ENCODE data around the gene ZNF672. TPM values are rescaled to one million over a fixed set of nuclear protein-coding genes. Genes with fewer than 3 reads are reported as not detected.
A peak's percentile ranks its signal among the peaks of the same experiment; 100 is the strongest.

ZNF672 gene
- polyA plus RNA-seq, 1 donor (not counting 4 experiments of a cell fraction or from before 2014, with no cell fraction given): 12.6 TPM

DNA sequence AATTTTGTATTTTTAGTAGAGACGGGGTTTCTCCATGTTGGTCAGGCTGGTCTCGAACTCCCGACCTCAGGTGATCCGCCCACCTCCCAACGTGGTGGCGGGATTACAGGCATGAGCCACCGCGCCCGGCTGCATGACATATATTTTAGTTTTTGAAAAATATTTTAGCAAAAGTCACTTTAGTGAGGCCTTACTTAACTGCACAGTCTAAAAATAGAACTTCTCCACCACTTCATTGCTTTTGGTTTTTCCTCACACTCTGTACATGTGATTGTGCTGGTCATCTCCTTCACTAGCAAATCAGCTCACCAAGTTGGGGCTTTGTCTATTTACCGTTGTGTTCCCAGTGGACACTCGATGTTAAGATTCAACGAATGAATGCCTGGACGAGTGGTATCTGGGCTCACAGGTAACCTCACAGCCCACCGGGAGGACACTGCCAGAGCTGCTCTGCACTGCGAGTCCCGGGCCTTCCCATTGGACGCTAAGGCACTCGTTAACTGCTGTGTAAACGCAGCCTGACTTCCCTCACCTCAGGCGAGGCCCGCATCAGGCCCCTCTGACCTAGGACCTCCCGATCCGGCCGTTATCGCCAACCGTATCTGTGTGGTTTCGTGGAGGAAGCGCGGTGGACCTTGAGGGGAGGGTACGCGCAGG is 34.9 kb downstream of the ZNF672 start:
- DNase-seq (ENCODE audit: low read depth, low spot score): no peak
- no peak for TF ChIP-seq CTCF (optimal IDR thresholded peaks at IDR 0.05 in 1 of 3, IDR thresholded peaks at IDR 0.05 in 1 of 3, conservative IDR thresholded peaks at IDR 0.05 in 1 of 3; ENCODE audit: extremely low read depth in 1 of 3, insufficient read depth in 2 of 3, low read length in 3 of 3)
- TF ChIP-seq EZH2 (IDR thresholded peaks at IDR 0.05; ENCODE audit: low read length): no peak
- Histone ChIP-seq H4K20me1 (ENCODE audit: control insufficient read depth, extremely low read depth, insufficient read depth, low read length) (no peaks in the 10 kb centered on the region), H3K9ac (ENCODE audit: control insufficient read depth, extremely low read depth, insufficient read depth, low read length) (peak overlapping the region; percentile 87), H3K36me3 (ENCODE audit: control insufficient read depth in 2 of 2, extremely low read depth in 1 of 2, insufficient read depth in 2 of 2, low read length in 2 of 2) (no peaks in the 10 kb centered on the region), H3K27ac (ENCODE audit: control insufficient read depth, insufficient read depth, low read length) (peak overlapping the region; percentile 88), H3K27me3 (ENCODE audit: control insufficient read depth, extremely low read depth, insufficient read depth, low read length) (no peaks in the 10 kb centered on the region), H3K9me3 (ENCODE audit: control insufficient read depth, low read depth, low read length) (no peaks in the 10 kb centered on the region), H3K9me1 (ENCODE audit: control insufficient read depth, extremely low read depth, insufficient read depth, low read length) (no peaks in the 10 kb centered on the region), H3K4me2 (ENCODE audit: control insufficient read depth, extremely low read depth, insufficient read depth, low read depth, low read length) (peak overlapping the region; percentile 88), H3K4me3 (ENCODE audit: control insufficient read depth in 2 of 3, extremely low read depth in 1 of 3, insufficient read depth in 2 of 3, low read depth in 1 of 3, low read length in 3 of 3) (peak overlapping the region; percentile 55 to 95 (median 67)), H2AFZ (ENCODE audit: control insufficient read depth, low read length) (peak overlapping the region; percentile 100), H3K4me1 (ENCODE audit: control insufficient read depth, extremely low read depth, insufficient read depth, low read length) (peaks cover 4% of the 10 kb centered on the region), H3K79me2 (ENCODE audit: control insufficient read depth, insufficient read depth, low read length) (no peaks in the 10 kb centered on the region)
- FAIRE-seq: no peak
- dilution Hi-C loops (cut with MboI; ENCODE audit: extremely low pct_ligation_motif_present, low sequenced_read_pairs): no loop called here

- no peak for TF ChIP-seq EZH2 (IDR thresholded peaks at IDR 0.05; ENCODE audit: low read length)
- TF ChIP-seq CTCF (optimal IDR thresholded peaks at IDR 0.05 in 1 of 3, IDR thresholded peaks at IDR 0.05 in 1 of 3, conservative IDR thresholded peaks at IDR 0.05 in 1 of 3; ENCODE audit: extremely low read depth in 1 of 3, insufficient read depth in 2 of 3, low read length in 3 of 3): no peak
- DNase-seq (ENCODE audit: low read depth, low spot score) (peak; percentile 95), FAIRE-seq (no peak)
- no peaks in the 10 kb centered on the region for H3K79me2 ChIP-seq (ENCODE audit: control insufficient read depth, insufficient read depth, low read length)
- dilution Hi-C loops (cut with MboI; ENCODE audit: extremely low pct_ligation_motif_present, low sequenced_read_pairs): no loop called here
- H3K27ac ChIP-seq (ENCODE audit: control insufficient read depth, insufficient read depth, low read length): peak overlapping the region; percentile 88
- H3K36me3 ChIP-seq (ENCODE audit: control insufficient read depth in 2 of 2, extremely low read depth in 1 of 2, insufficient read depth in 2 of 2, low read length in 2 of 2): no peaks in the 10 kb centered on the region
- no peaks in the 10 kb centered on the region for H3K27me3 ChIP-seq (ENCODE audit: control insufficient read depth, extremely low read depth, insufficient read depth, low read length)
- no peaks in the 10 kb centered on the region for H4K20me1 ChIP-seq (ENCODE audit: control insufficient read depth, extremely low read depth, insufficient read depth, low read length)
- H3K4me3 ChIP-seq (ENCODE audit: control insufficient read depth in 2 of 3, extremely low read depth in 1 of 3, insufficient read depth in 2 of 3, low read depth in 1 of 3, low read length in 3 of 3): peak overlapping the region; percentile 55 to 95 (median 82)
- H3K9me1 ChIP-seq (ENCODE audit: control insufficient read depth, extremely low read depth, insufficient read depth, low read length): no peaks in the 10 kb centered on the region
- H3K9me3 ChIP-seq (ENCODE audit: control insufficient read depth, low read depth, low read length): no peaks in the 10 kb centered on the region
- H3K9ac ChIP-seq (ENCODE audit: control insufficient read depth, extremely low read depth, insufficient read depth, low read length): peak overlapping the region; percentile 87
- peak overlapping the region; percentile 88 for H3K4me2 ChIP-seq (ENCODE audit: control insufficient read depth, extremely low read depth, insufficient read depth, low read depth, low read length)
- peaks cover 4% of the 10 kb centered on the region for H3K4me1 ChIP-seq (ENCODE audit: control insufficient read depth, extremely low read depth, insufficient read depth, low read length)
- peak overlapping the region; percentile 100 for H2AFZ ChIP-seq (ENCODE audit: control insufficient read depth, low read length)
These were observed 35.5 kb downstream of the ZNF672 start for GRCh38 chr1:248873409-248873992.
